ENCODE measurements around the gene WDR18. TPM values are rescaled to one million over a fixed set of nuclear protein-coding genes. Genes with fewer than 3 reads are reported as not detected.

Gene WDR18
- total RNA-seq, 2 experiments from 2014 or later: 39.2 to 49.2 TPM

GRCh38 chr19:993831-994393, 9.8 kb downstream of the WDR18 start:
- H3K4me1 Mint-ChIP-seq: peaks cover 6% of the 10 kb centered on the region
- ChIA-PET CTCF (no interaction called here), POLR2A (no interaction called here)
- peaks cover 20% of the 10 kb centered on the region for H3K27me3 Mint-ChIP-seq
- no peak overlapping the region for H3K4me3 Mint-ChIP-seq
- H3K36me3 Mint-ChIP-seq (ENCODE audit: low read depth): peaks cover 7% of the 10 kb centered on the region
- DNase-seq: no peak
- H3K27ac Mint-ChIP-seq: no peak overlapping the region
- H3K9me3 Mint-ChIP-seq: no peaks in the 10 kb centered on the region

- no peak for DNase-seq
- H3K36me3 Mint-ChIP-seq (ENCODE audit: low read depth): peaks cover 7% of the 10 kb centered on the region
- H3K4me1 Mint-ChIP-seq: peaks cover 10% of the 10 kb centered on the region
- CTCF ChIA-PET: no interaction called here
- no peak overlapping the region for H3K27ac Mint-ChIP-seq
- no peaks in the 10 kb centered on the region for H3K9me3 Mint-ChIP-seq
- H3K27me3 Mint-ChIP-seq: peaks cover 26% of the 10 kb centered on the region
- POLR2A ChIA-PET: no interaction called here
- H3K4me3 Mint-ChIP-seq: no peak overlapping the region
Measured at GRCh38 chr19:994516-994915, 10.4 kb downstream of the WDR18 start.

GRCh38 chr19:995051-995827, 11.1 kb downstream of the WDR18 start:
- peaks cover 10% of the 10 kb centered on the region for H3K4me1 Mint-ChIP-seq
- peaks cover 27% of the 10 kb centered on the region for H3K27me3 Mint-ChIP-seq
- ChIA-PET CTCF (interaction anchor here (0.7 kb wide), 1 partner anchor 74 kb away, joined by 4 read pairs; no protein-coding TSS in a partner anchor), POLR2A (no interaction called here)
- no peak overlapping the region for H3K4me3 Mint-ChIP-seq
- no peaks in the 10 kb centered on the region for H3K9me3 Mint-ChIP-seq
- DNase-seq: no peak
- H3K27ac Mint-ChIP-seq: no peak overlapping the region
- peaks cover 7% of the 10 kb centered on the region for H3K36me3 Mint-ChIP-seq (ENCODE audit: low read depth)

- ChIA-PET POLR2A (interaction anchor here (0.5 kb wide), 1 partner anchor 117 kb away, joined by 3 read pairs; no protein-coding TSS in a partner anchor), CTCF (interaction anchor here (0.7 to 1.8 kb wide), 4 partner anchors 73 to 248 kb away, joined by 3 to 4 read pairs (median 4); no protein-coding TSS in a partner anchor)
- Mint-ChIP-seq H3K4me3 (peak overlapping the region; percentile 36), H3K27ac (peak overlapping the region; percentile 19), H3K4me1 (peaks cover 12% of the 10 kb centered on the region), H3K27me3 (peaks cover 32% of the 10 kb centered on the region), H3K36me3 (ENCODE audit: low read depth) (peaks cover 3% of the 10 kb centered on the region), H3K9me3 (no peaks in the 10 kb centered on the region)
- DNase-seq: peak; percentile 70
Measured at GRCh38 chr19:996051-996838, 12.1 kb downstream of the WDR18 start.

GRCh38 chr19:998064-998463, 13.9 kb downstream of the WDR18 start:
- no peaks in the 10 kb centered on the region for H3K9me3 Mint-ChIP-seq
- peaks cover 13% of the 10 kb centered on the region for H3K4me1 Mint-ChIP-seq
- ChIA-PET CTCF (interaction anchor here (1.2 kb wide), 1 partner anchor 136 kb away, joined by 3 read pairs; no protein-coding TSS in a partner anchor), POLR2A (no interaction called here)
- no peak overlapping the region for H3K4me3 Mint-ChIP-seq
- H3K36me3 Mint-ChIP-seq (ENCODE audit: low read depth): no peaks in the 10 kb centered on the region
- H3K27ac Mint-ChIP-seq: no peak overlapping the region
- no peak for DNase-seq
- H3K27me3 Mint-ChIP-seq: peaks cover 38% of the 10 kb centered on the region

GRCh38 chr19:999379-999719, 15.2 kb downstream of the WDR18 start:
- Mint-ChIP-seq H3K27ac (no peak overlapping the region), H3K36me3 (ENCODE audit: low read depth) (no peaks in the 10 kb centered on the region), H3K9me3 (no peaks in the 10 kb centered on the region), H3K4me3 (no peak overlapping the region), H3K27me3 (peaks cover 38% of the 10 kb centered on the region), H3K4me1 (peaks cover 13% of the 10 kb centered on the region)
- CTCF ChIA-PET: interaction anchor here (0.9 kb wide), 1 partner anchor 136 kb away, joined by 3 read pairs; no protein-coding TSS in a partner anchor
- POLR2A ChIA-PET: interaction anchor here (0.6 kb wide), 1 partner anchor 136 kb away, joined by 3 read pairs; no protein-coding TSS in a partner anchor
- DNase-seq: no peak

GRCh38 chr19:1000095-1000494, 15.9 kb downstream of the WDR18 start, which contains the start of gene GRIN3B:
Gene GRIN3B (plus strand): TSS chr19:1000419. CDS start chr19:1000438, 19 bp downstream.
- Mint-ChIP-seq H3K9me3 (no peaks in the 10 kb centered on the region), H3K27ac (no peak within 1 kb of the TSS), H3K4me3 (no peak within 1 kb of the TSS), H3K27me3 (peaks cover 38% of the 10 kb centered on the region), H3K36me3 (ENCODE audit: low read depth) (no peaks in the 10 kb centered on the region), H3K4me1 (peaks cover 13% of the 10 kb centered on the region)
- CTCF ChIA-PET: no interaction called here
- peak; percentile 68 for DNase-seq
- POLR2A ChIA-PET: no interaction called here

GRCh38 chr19:1000591-1001537, 16.7 kb downstream of the WDR18 start:
- ChIA-PET CTCF (interaction anchor here (0.7 to 1.0 kb wide), 2 partner anchors 15 to 18 kb away, joined by 3 read pairs; no protein-coding TSS in a partner anchor), POLR2A (no interaction called here)
- Mint-ChIP-seq H3K27ac (no peak overlapping the region), H3K4me3 (no peak overlapping the region), H3K9me3 (no peaks in the 10 kb centered on the region), H3K4me1 (peaks cover 13% of the 10 kb centered on the region), H3K27me3 (peaks cover 38% of the 10 kb centered on the region), H3K36me3 (ENCODE audit: low read depth) (no peaks in the 10 kb centered on the region)
- DNase-seq: no peak

GRCh38 chr19:1001538-1002166, 17.5 kb downstream of the WDR18 start:
- Mint-ChIP-seq H3K27ac (no peak overlapping the region), H3K4me3 (no peak overlapping the region), H3K4me1 (peaks cover 9% of the 10 kb centered on the region), H3K36me3 (ENCODE audit: low read depth) (no peaks in the 10 kb centered on the region), H3K27me3 (peaks cover 34% of the 10 kb centered on the region), H3K9me3 (no peaks in the 10 kb centered on the region)
- ChIA-PET CTCF (interaction anchor here (0.7 to 1.0 kb wide), 2 partner anchors 16 to 19 kb away, joined by 3 read pairs; no protein-coding TSS in a partner anchor), POLR2A (no interaction called here)
- peak; percentile 66 for DNase-seq

GRCh38 chr19:1002600-1002999, 18.5 kb downstream of the WDR18 start:
- POLR2A ChIA-PET: no interaction called here
- CTCF ChIA-PET: interaction anchor here (0.6 kb wide), 1 partner anchor 328 kb away, joined by 6 read pairs; no protein-coding TSS in a partner anchor
- peak overlapping the region; percentile 3 for H3K27ac Mint-ChIP-seq

GRCh38 chr19:1003283-1003682, 19.1 kb downstream of the WDR18 start:
- CTCF ChIA-PET: no interaction called here
- H3K36me3 Mint-ChIP-seq (ENCODE audit: low read depth): peaks cover under 1% of the 10 kb centered on the region
- H3K9me3 Mint-ChIP-seq: no peaks in the 10 kb centered on the region
- no peak overlapping the region for H3K27ac Mint-ChIP-seq
- H3K4me1 Mint-ChIP-seq: peaks cover 8% of the 10 kb centered on the region
- H3K4me3 Mint-ChIP-seq: no peak overlapping the region
- POLR2A ChIA-PET: no interaction called here
- H3K27me3 Mint-ChIP-seq: peaks cover 23% of the 10 kb centered on the region
- DNase-seq: no peak

More at GRCh38 chr19:1002600-1002999, 18.5 kb downstream of the WDR18 start:
- H3K9me3 Mint-ChIP-seq: no peaks in the 10 kb centered on the region
- H3K4me3 Mint-ChIP-seq: no peak overlapping the region
- H3K4me1 Mint-ChIP-seq: peaks cover 8% of the 10 kb centered on the region
- peaks cover 29% of the 10 kb centered on the region for H3K27me3 Mint-ChIP-seq
- no peaks in the 10 kb centered on the region for H3K36me3 Mint-ChIP-seq (ENCODE audit: low read depth)
- DNase-seq: no peak
